ENCODE results near the gene ARHGEF19.

DNA sequence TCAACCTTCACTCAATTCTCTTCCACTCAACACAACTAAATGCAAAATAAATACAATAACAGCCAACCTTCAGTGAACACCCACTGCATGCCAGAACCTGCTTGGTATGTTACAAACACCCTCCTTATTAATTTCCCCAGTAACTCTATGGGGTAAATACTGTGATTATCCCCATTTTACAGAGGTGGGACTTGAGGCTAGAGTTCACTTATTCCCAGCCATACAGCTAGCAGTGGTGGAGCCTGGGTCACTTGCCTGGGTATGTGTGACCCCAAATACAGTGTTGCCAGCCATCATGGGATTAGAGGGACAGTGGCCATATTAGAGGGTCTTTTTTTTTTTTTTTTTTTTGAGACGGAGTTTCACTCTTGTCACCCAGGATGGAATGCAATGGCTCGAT, 22.9 kb upstream of the ARHGEF19 start:
- TF ChIP-seq, protein P1, sequence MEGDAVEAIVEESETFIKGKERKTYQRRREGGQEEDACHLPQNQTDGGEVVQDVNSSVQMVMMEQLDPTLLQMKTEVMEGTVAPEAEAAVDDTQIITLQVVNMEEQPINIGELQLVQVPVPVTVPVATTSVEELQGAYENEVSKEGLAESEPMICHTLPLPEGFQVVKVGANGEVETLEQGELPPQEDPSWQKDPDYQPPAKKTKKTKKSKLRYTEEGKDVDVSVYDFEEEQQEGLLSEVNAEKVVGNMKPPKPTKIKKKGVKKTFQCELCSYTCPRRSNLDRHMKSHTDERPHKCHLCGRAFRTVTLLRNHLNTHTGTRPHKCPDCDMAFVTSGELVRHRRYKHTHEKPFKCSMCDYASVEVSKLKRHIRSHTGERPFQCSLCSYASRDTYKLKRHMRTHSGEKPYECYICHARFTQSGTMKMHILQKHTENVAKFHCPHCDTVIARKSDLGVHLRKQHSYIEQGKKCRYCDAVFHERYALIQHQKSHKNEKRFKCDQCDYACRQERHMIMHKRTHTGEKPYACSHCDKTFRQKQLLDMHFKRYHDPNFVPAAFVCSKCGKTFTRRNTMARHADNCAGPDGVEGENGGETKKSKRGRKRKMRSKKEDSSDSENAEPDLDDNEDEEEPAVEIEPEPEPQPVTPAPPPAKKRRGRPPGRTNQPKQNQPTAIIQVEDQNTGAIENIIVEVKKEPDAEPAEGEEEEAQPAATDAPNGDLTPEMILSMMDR (conservative IDR thresholded peaks at IDR 0.05): no peak
- TF ChIP-seq EZH2 (IDR thresholded peaks at IDR 0.05; ENCODE audit: low read depth): no peak
